OCI-LY7 (cell line): Measurements from ENCODE around the gene NGEF.

ENCODE experiments used
- EZH2phosphoT487 ChIP-seq: fragments of 200-600 bp; sonication (generic); IDR thresholded peaks from 2 replicates; pipeline ENCODE4 v1.6.1; 2018; ENCODE audit warnings: low read depth, borderline replicate concordance, mild to moderate bottlenecking, mixed run types, antibody characterized with exemption, low read length, moderate library complexity, mixed read lengths
- TF ChIP-seq, protein P1 (sequence below): fragments of 200-600 bp; sonication (generic); conservative IDR thresholded peaks from 2 replicates; pipeline ENCODE4 v1.5.1; 2014; ENCODE audit warnings: mild to moderate bottlenecking, antibody characterized with exemption, low read length, moderate library complexity, mixed read lengths

- TF ChIP-seq, protein P1, sequence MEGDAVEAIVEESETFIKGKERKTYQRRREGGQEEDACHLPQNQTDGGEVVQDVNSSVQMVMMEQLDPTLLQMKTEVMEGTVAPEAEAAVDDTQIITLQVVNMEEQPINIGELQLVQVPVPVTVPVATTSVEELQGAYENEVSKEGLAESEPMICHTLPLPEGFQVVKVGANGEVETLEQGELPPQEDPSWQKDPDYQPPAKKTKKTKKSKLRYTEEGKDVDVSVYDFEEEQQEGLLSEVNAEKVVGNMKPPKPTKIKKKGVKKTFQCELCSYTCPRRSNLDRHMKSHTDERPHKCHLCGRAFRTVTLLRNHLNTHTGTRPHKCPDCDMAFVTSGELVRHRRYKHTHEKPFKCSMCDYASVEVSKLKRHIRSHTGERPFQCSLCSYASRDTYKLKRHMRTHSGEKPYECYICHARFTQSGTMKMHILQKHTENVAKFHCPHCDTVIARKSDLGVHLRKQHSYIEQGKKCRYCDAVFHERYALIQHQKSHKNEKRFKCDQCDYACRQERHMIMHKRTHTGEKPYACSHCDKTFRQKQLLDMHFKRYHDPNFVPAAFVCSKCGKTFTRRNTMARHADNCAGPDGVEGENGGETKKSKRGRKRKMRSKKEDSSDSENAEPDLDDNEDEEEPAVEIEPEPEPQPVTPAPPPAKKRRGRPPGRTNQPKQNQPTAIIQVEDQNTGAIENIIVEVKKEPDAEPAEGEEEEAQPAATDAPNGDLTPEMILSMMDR: no peak
- no peak for TF ChIP-seq EZH2phosphoT487
Observed at GRCh38 chr2:232928551-232929302, 84.3 kb downstream of the NGEF start.
